ENCODE data around the gene GABARAPL1. TPM values are rescaled to one million over a fixed set of nuclear protein-coding genes. Genes with fewer than 3 reads are reported as not detected.

GABARAPL1 gene
- total and polyA plus RNA-seq, 7 donors: 36.1 to 268 (median 198) TPM

DNA sequence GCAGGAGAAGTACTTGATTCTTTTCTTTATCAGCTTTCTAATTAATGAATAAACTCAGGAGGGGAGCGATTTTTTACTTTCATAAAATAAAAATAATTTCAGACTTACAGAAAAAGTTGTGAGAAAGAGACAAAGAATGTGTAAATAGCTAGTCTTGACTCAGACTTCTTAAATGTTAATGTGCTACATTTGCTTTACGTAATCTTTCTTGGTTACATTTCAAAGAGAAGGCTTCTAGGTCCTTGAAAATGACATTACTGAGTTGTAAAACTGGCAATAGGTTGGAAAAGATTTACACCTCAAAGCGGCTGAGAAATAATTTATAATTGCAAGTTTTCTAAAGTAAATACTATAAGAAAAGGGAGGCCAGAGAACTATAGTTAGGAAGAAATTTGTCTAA lies 28.6 kb downstream of the GABARAPL1 start:
- no peaks in the 10 kb centered on the region for H3K36me3 ChIP-seq (ENCODE audit: insufficient read depth in 1 of 2, low read depth in 1 of 2)
- no peak for ATAC-seq
- H3K9me3 ChIP-seq: no peaks in the 10 kb centered on the region
- H3K27me3 ChIP-seq (ENCODE audit: insufficient read depth in 3 of 3, low read length in 2 of 3): no peaks in the 10 kb centered on the region
- H3K4me3 ChIP-seq: no peak overlapping the region
- H3K27ac ChIP-seq: no peak overlapping the region
- intact Hi-C loops (cut with DNase I): no loop called here
- H3K4me1 ChIP-seq: no peaks in the 10 kb centered on the region
- TF ChIP-seq, protein P1, sequence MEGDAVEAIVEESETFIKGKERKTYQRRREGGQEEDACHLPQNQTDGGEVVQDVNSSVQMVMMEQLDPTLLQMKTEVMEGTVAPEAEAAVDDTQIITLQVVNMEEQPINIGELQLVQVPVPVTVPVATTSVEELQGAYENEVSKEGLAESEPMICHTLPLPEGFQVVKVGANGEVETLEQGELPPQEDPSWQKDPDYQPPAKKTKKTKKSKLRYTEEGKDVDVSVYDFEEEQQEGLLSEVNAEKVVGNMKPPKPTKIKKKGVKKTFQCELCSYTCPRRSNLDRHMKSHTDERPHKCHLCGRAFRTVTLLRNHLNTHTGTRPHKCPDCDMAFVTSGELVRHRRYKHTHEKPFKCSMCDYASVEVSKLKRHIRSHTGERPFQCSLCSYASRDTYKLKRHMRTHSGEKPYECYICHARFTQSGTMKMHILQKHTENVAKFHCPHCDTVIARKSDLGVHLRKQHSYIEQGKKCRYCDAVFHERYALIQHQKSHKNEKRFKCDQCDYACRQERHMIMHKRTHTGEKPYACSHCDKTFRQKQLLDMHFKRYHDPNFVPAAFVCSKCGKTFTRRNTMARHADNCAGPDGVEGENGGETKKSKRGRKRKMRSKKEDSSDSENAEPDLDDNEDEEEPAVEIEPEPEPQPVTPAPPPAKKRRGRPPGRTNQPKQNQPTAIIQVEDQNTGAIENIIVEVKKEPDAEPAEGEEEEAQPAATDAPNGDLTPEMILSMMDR (IDR thresholded peaks at IDR 0.05): no peak
- no peak for DNase-seq
- 58 to 61% (median 59%) methylated on average over 3 of the region's 3 CpGs for WGBS, 3 donors

DNA sequence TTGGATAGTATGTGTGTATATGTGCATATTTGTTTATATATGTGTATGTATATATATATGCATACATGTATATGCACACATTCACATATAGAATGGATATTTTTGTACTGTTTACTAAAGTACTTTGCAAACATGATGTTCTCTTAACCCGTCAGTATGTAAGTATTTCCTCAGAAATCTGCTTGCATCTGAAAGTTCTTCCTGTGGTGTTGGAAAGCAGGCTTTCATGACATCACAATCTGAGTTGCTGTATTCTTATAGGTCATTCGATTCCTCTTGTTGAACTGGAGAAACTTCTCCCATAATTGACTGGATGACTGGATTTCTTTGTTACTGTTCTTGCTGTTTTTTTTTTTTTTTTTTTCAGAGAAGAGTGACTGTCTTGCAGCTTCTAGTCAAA lies 29.1 kb downstream of the GABARAPL1 start:
- ATAC-seq: no peak
- DNase-seq: no peak
- Histone ChIP-seq H3K9me3 (no peaks in the 10 kb centered on the region), H3K4me1 (no peaks in the 10 kb centered on the region), H3K4me3 (no peak overlapping the region), H3K27me3 (ENCODE audit: insufficient read depth in 3 of 3, low read length in 2 of 3) (no peaks in the 10 kb centered on the region), H3K27ac (no peak overlapping the region), H3K36me3 (ENCODE audit: insufficient read depth in 1 of 2, low read depth in 1 of 2) (no peaks in the 10 kb centered on the region)
- 67 to 80% (median 70%) methylated on average over 2 of the region's 2 CpGs for WGBS, 3 donors
- TF ChIP-seq, protein P1 (IDR thresholded peaks at IDR 0.05): no peak
- intact Hi-C loops (cut with DNase I): no loop called here

DNA sequence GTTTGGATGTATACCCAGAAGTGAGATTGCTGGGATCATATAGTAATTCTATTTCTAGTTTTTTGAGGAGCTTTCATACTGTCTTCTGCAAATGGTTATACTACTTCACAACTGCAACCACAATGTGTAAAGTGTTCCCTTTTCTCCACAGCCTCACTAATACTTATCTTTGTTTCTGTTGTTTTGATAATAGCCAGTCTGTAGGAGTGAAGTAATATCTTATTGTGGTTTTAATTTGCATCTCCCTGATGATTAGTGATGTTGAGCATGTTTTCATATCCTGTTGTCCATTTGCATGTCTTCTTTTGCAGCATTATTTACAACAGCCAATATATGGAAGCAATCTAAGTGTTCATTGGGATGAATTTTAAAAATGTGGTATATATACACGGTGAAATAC lies 29.9 kb downstream of the GABARAPL1 start:
- Histone ChIP-seq H3K9me3 (no peaks in the 10 kb centered on the region), H3K4me3 (no peak overlapping the region), H3K4me1 (no peaks in the 10 kb centered on the region), H3K27me3 (ENCODE audit: insufficient read depth in 3 of 3, low read length in 2 of 3) (no peaks in the 10 kb centered on the region), H3K36me3 (ENCODE audit: insufficient read depth in 1 of 2, low read depth in 1 of 2) (no peaks in the 10 kb centered on the region), H3K27ac (no peak overlapping the region)
- no peak for DNase-seq
- TF ChIP-seq, protein P1 (IDR thresholded peaks at IDR 0.05): no peak
- intact Hi-C loops (cut with DNase I): no loop called here
- WGBS, 3 donors: 87 to 91% (median 88%) methylated on average over 1 of the region's 1 CpG
- no peak for ATAC-seq

DNA sequence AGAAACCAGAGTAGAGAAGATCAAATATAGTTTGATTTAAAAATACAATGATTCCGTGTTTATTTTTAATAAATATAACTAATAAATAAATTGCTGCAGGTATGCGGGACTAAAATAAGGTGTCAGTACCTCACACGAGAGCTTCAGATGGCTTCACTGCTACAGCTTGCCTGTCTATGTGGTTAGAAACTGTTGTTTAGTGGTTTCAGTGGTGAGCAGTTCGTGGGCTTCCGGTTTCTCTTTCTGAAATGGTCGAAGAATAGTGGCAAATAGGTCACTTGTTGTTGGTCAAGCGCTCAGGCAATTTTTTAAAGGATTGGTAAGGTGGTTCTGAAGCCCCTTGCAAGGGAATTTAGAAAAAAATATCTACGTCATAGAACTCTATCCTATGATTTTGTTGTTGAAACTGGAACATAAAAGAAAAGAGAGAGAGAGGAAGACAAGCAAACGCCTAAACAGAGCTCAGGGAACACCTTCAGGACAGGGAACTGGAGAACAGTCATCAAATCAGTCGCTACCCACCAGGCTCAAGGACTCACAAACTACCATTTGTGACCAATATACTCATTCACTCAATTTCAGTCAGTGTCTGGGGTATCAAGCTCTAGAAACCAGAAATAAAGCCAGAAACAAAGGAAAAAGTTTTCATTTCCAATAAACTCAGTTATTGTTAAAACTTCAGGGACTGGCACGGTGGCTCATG lies 31.3 kb downstream of the GABARAPL1 start:
- no peak overlapping the region for H3K27ac ChIP-seq
- ATAC-seq (no peak), DNase-seq (no peak)
- no peaks in the 10 kb centered on the region for H3K36me3 ChIP-seq (ENCODE audit: insufficient read depth in 1 of 2, low read depth in 1 of 2)
- intact Hi-C loops (cut with DNase I): no loop called here
- no peaks in the 10 kb centered on the region for H3K4me1 ChIP-seq
- H3K4me3 ChIP-seq: no peak overlapping the region
- H3K27me3 ChIP-seq (ENCODE audit: insufficient read depth in 3 of 3, low read length in 2 of 3): no peaks in the 10 kb centered on the region
- H3K9me3 ChIP-seq: no peaks in the 10 kb centered on the region
- TF ChIP-seq, protein P1 (IDR thresholded peaks at IDR 0.05): no peak
- WGBS, 3 donors: 84 to 87% (median 87%) methylated on average over 11 of the region's 11 CpGs
